ENCODE results near the gene LETM1. TPM values are rescaled to one million over a fixed set of nuclear protein-coding genes. Genes with fewer than 3 reads are reported as not detected.

The LETM1 gene
- total RNA-seq, 1 donor: 51.7 TPM

DNA sequence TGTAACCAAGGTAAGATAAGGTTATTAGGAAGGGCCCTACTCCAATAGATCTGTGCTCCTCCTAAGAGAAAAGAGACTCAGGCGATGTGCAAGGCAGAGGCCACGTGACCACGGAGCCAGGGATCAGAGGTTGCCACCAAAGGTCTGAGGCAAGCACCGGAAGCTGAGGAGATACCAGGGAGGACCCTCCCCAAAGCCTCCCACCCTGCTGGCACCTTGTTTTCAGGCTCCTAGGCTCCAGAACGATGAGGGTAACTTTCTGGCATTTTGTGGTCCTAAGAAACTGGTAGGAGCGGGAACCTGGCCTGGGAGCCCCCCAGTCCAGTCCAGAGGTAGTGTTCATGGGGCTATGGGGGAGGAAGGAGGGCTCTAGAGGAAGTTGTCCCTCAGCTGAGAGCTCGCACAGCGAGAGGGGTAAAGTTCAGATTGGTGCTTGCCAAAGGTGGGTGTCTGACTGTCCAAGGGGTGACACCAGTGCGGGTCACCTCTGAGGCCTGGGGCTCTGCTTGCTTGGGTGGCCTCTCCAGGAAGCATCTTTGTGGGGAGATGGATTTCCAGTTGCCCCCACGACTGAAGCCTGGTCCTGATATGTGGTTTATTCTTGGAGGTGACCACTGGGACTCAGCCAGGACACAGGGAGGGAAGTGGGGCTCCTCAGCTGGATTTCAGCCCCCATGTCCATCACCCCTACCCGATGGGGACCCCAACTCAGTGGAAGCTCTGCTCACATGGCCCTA is 7.5 kb upstream of the LETM1 start:
- no peak overlapping the region for H3K4me3 ChIP-seq (ENCODE audit: low read depth, low read length)
- DNase-seq (ENCODE audit: low read depth): no peak
- TF ChIP-seq, protein P1, sequence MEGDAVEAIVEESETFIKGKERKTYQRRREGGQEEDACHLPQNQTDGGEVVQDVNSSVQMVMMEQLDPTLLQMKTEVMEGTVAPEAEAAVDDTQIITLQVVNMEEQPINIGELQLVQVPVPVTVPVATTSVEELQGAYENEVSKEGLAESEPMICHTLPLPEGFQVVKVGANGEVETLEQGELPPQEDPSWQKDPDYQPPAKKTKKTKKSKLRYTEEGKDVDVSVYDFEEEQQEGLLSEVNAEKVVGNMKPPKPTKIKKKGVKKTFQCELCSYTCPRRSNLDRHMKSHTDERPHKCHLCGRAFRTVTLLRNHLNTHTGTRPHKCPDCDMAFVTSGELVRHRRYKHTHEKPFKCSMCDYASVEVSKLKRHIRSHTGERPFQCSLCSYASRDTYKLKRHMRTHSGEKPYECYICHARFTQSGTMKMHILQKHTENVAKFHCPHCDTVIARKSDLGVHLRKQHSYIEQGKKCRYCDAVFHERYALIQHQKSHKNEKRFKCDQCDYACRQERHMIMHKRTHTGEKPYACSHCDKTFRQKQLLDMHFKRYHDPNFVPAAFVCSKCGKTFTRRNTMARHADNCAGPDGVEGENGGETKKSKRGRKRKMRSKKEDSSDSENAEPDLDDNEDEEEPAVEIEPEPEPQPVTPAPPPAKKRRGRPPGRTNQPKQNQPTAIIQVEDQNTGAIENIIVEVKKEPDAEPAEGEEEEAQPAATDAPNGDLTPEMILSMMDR (IDR thresholded peaks at IDR 0.05; ENCODE audit: insufficient read depth, low read length): no peak

DNA sequence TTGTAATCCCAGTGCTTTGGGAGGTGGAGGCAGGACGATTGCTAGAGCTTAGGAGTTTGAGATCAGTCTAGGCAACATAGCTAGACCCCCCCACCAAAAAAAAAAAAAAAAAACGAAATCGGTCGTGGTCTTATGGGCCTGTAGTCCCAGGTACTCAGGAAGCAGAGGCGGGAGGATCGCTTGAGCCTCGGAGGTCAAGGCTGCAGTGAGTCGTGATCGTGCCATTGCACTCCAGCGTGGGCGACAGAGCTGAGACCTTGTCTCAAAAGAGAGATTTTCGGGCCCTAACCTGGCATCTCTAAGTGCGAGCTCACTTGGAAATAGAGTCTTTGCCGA is 7.0 kb upstream of the LETM1 start:
- no peak for DNase-seq (ENCODE audit: low read depth)
- TF ChIP-seq, protein P1 (IDR thresholded peaks at IDR 0.05; ENCODE audit: insufficient read depth, low read length): no peak
- H3K4me3 ChIP-seq (ENCODE audit: low read depth, low read length): no peak overlapping the region

DNA sequence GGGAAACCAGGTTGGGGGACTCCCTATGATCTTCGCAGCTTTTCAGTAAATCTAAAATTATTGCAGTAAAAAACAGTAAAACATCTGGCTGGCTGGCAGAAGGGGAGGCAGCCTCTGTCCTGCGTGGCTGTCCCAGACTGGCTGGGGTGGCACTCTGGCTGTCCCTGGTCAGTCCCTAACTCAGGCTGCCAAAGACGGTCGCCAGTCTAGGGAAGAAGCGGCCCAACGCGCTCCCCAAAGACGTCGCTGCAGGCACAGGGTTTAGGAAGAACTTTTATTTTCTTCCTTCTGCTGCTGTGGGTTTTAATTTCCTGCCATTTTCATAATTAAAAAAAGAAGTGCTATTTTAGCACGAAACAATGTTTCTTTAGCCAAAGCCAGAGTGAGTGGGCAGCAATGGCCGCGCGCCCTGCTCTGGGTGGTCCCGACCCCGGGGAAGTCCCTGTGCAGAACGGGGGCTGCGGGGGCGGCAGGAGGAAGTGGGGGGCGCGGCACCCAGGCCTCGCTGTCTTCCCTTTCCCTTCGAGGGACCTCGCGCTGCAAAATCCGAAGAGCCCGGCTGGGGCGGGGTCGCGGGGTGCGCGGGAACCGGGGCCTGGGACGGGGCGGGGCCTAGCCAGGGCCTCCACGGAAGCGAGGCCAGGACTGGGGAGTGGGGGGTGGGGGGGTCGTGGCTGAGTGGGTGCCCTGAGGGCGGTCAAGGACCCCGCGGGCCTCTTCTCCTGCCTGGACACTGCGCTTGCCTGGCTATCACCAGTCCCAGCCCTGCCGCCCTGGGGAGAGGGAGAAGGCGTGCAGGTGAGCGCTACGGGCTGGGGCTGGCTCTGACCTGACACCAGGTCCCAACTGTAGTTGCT is 6.3 kb upstream of the LETM1 start:
- H3K4me3 ChIP-seq (ENCODE audit: low read depth, low read length): no peak overlapping the region
- no peak for DNase-seq (ENCODE audit: low read depth)
- TF ChIP-seq, protein P1 (IDR thresholded peaks at IDR 0.05; ENCODE audit: insufficient read depth, low read length): no peak

DNA sequence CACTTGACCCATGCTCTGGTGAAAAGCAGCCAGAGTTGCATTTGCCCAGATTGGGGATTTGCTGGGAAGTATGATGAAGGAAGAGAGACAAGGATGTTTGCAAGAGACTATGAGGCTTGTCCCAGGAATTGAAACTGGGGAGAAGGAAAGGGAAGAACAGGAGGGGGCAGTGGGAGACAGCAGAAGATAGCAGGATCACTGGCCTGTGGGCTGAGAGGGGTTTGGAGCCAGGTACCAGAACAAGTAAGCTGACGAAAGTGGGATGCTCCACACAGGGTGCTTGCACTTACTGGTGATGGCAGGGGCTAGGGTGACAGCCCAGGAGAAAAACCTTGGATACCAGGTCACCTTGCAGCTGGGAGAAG is 3.4 kb upstream of the LETM1 start:
- no peak overlapping the region for H3K4me3 ChIP-seq (ENCODE audit: low read depth, low read length)
- TF ChIP-seq, protein P1 (IDR thresholded peaks at IDR 0.05; ENCODE audit: insufficient read depth, low read length): no peak
- DNase-seq (ENCODE audit: low read depth): no peak

DNA sequence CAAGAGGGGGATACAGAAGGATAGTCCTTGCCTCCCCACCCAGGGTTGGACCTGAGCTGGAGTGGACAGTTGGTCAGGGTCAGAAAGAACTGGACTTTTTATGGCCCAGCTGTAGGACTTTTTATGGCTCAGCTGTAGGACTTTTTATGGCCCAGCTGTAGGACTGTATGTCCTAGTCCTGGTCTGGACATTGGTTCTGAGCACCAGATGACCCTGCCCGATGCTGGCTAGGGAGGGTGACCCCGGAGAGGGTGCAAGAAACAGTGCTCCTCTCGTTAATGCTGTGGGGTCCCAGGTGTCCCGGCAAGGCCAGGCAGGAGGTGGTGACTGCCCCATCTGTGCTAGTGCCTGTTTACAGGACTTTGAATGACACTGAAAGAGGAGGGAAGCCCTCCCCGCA is 2.0 kb upstream of the LETM1 start:
- no peak overlapping the region for H3K4me3 ChIP-seq (ENCODE audit: low read depth, low read length)
- no peak for DNase-seq (ENCODE audit: low read depth)
- TF ChIP-seq, protein P1 (IDR thresholded peaks at IDR 0.05; ENCODE audit: insufficient read depth, low read length): no peak

DNA sequence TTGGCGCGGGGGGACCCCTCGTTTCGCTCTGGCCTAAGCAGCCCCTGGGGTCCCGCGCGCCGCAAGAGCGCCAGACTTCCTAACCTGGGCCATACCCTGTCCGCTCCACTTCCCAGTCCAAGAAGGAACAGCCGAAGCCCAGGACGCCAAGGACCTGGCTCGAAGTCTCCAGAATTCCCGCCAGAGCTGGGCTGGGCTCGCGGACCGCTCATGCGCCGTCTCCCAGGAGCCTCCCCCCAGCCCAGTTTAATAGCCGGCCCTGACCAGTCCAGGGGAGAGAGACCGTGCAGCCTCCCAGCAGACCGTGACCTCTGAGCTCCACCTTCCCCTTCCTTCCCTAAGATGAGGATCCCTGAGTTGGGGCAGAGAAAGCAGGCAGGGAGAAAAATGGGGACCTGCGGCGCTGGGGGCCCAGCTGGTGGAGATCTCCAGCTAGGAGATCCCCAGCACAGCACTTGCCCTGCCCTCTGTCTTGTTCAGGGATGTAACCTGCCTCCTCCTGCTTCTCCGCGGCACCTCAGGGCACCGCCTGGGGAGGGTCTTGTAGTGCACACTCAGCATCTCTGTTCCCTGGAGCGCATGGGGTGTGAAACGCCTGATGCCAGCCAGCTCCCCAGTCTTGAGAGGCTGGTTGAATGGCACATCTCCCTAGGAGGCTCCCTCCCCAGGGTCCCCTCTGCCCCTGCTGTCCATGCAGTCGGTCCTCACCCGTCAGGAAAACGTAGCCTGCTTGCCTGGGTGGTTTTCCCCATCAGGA is 1.2 kb upstream of the LETM1 start:
- TF ChIP-seq, protein P1 (IDR thresholded peaks at IDR 0.05; ENCODE audit: insufficient read depth, low read length): no peak
- peak overlapping the region; percentile 92 for H3K4me3 ChIP-seq (ENCODE audit: low read depth, low read length)
- DNase-seq (ENCODE audit: low read depth): peak; percentile 27

All from fibroblast of the aortic adventitia (primary cell).